Ovary (tissue), 9 donors: ENCODE results near the gene ASAH2. TPM values are rescaled to one million over a fixed set of nuclear protein-coding genes. Genes with fewer than 3 reads are reported as not detected.

Experiments used
- DNase-seq, 5 donors: peaks; one replicate each; pipeline ENCODE4 v3.0.0-alpha.2; 2019 to 2020
- H3K27ac ChIP-seq, 2 donors: fragments of 200-600 bp; one replicate each; pipeline versions ENCODE4 v1.5.1 to v1.8.0; 2019 to 2022
- H3K27me3 ChIP-seq: fragments of 200-600 bp; one replicate; pipeline ENCODE4 v1.8.0; 2022
- H3K36me3 ChIP-seq: fragments of 200-600 bp; sonication (generic); one replicate; pipeline ENCODE4 v1.5.1; 2019
- H3K4me1 ChIP-seq: one replicate; pipeline ENCODE4 v1.8.1; 2013; ENCODE audit warnings: mild to moderate bottlenecking, moderate library complexity; ENCODE audit not compliant: insufficient read depth
- H3K4me3 ChIP-seq: fragments of 200-600 bp; sonication (generic); one replicate; pipeline ENCODE4 v1.5.1; 2017
- H3K9me3 ChIP-seq, 2 donors: fragments of 200-600 bp in 1 of 2; sonication (generic) in 1 of 2; one replicate each; pipeline versions ENCODE4 v1.5.1 to v1.8.1; 2013 to 2019; ENCODE audit warnings: mild to moderate bottlenecking in 1 of 2, moderate library complexity in 1 of 2
- CTCF ChIP-seq, 3 donors: fragments of 450-650 bp in 2 of 3; fragments of 200-600 bp in 1 of 3; IDR thresholded peaks; one replicate each; pipeline versions ENCODE4 v1.5.1 to v1.8.0; 2016 to 2022; ENCODE audit warnings: antibody characterized with exemption in 3 of 3, mild to moderate bottlenecking in 1 of 3
- EP300 ChIP-seq: sonication (generic); formaldehyde crosslinking; IDR thresholded peaks from one replicate; pipeline ENCODE4 v1.6.1; 2017; ENCODE audit warnings: antibody characterized with exemption
- POLR2A ChIP-seq: fragments of 450-650 bp; IDR thresholded peaks from one replicate; pipeline ENCODE4 v1.6.1; 2017; ENCODE audit warnings: antibody characterized with exemption, mild to moderate bottlenecking, moderate library complexity
- intact Hi-C, 4 donors: fragments of 100-400 bp; cut with DNase I; formaldehyde crosslinking; loops; one replicate each; pipeline versions ENCODE4 v1.11.0 to v1.15.1; 2022 to 2023
- polyA plus RNA-seq, 2 donors: library from polyadenylated mRNA; stranded (reverse); fragments of 200-250 nt in 1 of 2; fragments of 350-450 nt in 1 of 2; fragmentation: Illumina TruSeq in 1 of 2; extraction: RNeasy Lipid Tissue Mini Kit (QIAGEN cat#74804) in 1 of 2; gene quantifications; one replicate each; pipeline ENCODE4 v1.2.3, GENCODE V29; 2013 to 2014
- total RNA-seq, 7 donors: library from RNA; depleted of rRNA in 2 of 7; stranded (reverse); fragments of >200 nt in 2 of 7; fragmentation: NEBNext Ultra II Directional in 3 of 7; extraction: Animal tissue kit (Norgen Biotek cat#: 25700) in 3 of 7; gene quantifications; one replicate each; pipeline versions ENCODE4 v1.1.0 to v1.2.4, GENCODE V29; 2016 to 2023
- donor health status: DM: no; HTN: no; CAD: no; lungs with moderate emphysema.
- donor health status: DM: no; HTN: no; CAD: no.
- donor health status: Bipolar disorder and iron deficiency.
- donor health status: DM: yes; HTN: yes; CAD: no.
- donor health status: DM: no; HTN: no; CAD: no.
- donor health status: DM: yes; HTN: yes; CAD: no.

ASAH2 gene
- total and polyA plus RNA-seq, 9 donors, result 0.48 to 4.1 (median 1.3) TPM

GRCh38 chr10:50210876-50211275 lies 40.4 kb downstream of the ASAH2 start:
- no peak for TF ChIP-seq CTCF (IDR thresholded peaks at IDR 0.05)
- TF ChIP-seq EP300, result no peak
- TF ChIP-seq POLR2A, result no peak
- no peak for DNase-seq
- no peaks in the 10 kb centered on the region for H3K9me3 ChIP-seq
- intact Hi-C loops, result no loop called here
- H3K4me3 ChIP-seq, result no peak overlapping the region
- no peak overlapping the region for H3K27ac ChIP-seq
- no peaks in the 10 kb centered on the region for H3K27me3 ChIP-seq
- no peaks in the 10 kb centered on the region for H3K36me3 ChIP-seq
- no peaks in the 10 kb centered on the region for H3K4me1 ChIP-seq

Other genes with a start within 250 kb of the ASAH2 start
- 10 to 100 TPM; 23.6 to 46.3 (median 37.0) TPM for gene WASHC2A, start 183.6 kb downstream of the ASAH2 start, total RNA-seq
- gene WASHC2A, start 183.6 kb downstream of the ASAH2 start, polyA plus RNA-seq, result 10 to 100 TPM; 23.2 to 56.1 TPM